ENCODE results near the gene RMND1.

RMND1 gene

DNA sequence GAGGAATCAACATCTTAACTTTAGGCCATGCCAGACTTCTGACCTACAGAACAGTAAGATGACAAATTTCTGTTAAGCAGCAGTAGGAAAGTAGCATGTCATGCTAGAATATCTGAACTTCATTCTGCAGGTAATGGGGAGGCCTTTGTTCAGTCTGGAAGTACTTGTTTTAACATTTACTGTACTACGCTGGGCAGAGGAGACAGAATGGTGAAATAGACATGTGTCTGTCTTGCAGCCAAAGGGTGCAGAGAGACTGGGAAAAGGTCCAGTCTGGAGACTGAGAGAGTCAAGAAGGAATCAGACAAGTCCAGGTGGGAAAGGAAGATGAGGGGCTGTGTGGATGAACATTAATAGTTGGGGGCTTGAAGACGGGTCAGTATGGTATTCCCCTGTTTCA lies 43.1 kb downstream of the RMND1 start:
- no peak for FAIRE-seq
- DNase-seq (ENCODE audit: insufficient read length, low spot score): no peak
- TF ChIP-seq, protein P1, sequence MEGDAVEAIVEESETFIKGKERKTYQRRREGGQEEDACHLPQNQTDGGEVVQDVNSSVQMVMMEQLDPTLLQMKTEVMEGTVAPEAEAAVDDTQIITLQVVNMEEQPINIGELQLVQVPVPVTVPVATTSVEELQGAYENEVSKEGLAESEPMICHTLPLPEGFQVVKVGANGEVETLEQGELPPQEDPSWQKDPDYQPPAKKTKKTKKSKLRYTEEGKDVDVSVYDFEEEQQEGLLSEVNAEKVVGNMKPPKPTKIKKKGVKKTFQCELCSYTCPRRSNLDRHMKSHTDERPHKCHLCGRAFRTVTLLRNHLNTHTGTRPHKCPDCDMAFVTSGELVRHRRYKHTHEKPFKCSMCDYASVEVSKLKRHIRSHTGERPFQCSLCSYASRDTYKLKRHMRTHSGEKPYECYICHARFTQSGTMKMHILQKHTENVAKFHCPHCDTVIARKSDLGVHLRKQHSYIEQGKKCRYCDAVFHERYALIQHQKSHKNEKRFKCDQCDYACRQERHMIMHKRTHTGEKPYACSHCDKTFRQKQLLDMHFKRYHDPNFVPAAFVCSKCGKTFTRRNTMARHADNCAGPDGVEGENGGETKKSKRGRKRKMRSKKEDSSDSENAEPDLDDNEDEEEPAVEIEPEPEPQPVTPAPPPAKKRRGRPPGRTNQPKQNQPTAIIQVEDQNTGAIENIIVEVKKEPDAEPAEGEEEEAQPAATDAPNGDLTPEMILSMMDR (IDR thresholded peaks at IDR 0.05; ENCODE audit: insufficient read depth, missing control alignments): no peak

DNA sequence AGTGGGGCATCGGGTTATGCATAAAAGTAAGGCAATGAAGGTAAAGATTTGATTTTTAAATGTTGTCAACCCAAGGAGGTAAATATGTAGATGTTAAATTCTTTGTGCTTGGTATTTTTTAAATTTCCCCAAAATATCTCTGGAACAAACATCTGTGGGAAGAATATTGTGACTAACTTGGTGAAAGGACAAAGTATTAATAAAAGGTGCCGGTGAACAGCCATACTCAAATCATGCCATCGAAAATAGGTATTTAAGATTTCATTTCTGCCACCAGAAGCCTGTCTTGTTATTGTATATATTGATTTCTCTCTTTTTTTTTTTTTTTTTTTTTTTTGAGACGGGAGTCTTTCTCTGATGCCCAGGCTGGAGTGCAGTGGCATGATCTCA lies 48.0 kb downstream of the RMND1 start:
- FAIRE-seq (no peak), DNase-seq (ENCODE audit: insufficient read length, low spot score) (no peak)
- TF ChIP-seq, protein P1 (IDR thresholded peaks at IDR 0.05; ENCODE audit: insufficient read depth, missing control alignments): no peak

DNA sequence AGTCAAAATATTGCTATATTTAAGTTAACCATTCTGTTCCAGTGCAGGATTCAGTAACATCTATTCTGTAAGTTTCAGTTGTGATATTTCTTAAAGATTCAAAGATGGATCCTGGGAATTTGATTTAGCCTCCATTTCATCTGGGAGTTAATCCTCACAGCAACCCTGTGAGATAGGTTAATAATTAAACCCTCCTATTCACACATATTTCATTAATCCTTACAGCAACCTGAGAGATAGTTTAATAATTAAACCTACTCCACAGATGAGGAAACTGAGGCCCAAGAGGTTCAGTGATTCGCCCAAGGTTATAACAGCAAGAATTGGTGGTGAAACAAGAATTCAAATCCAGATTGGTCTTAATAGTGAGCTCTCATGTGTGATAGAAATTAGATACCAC lies 49.7 kb downstream of the RMND1 start:
- FAIRE-seq (no peak), DNase-seq (ENCODE audit: insufficient read length, low spot score) (no peak)
- TF ChIP-seq, protein P1 (IDR thresholded peaks at IDR 0.05; ENCODE audit: insufficient read depth, missing control alignments): no peak

DNA sequence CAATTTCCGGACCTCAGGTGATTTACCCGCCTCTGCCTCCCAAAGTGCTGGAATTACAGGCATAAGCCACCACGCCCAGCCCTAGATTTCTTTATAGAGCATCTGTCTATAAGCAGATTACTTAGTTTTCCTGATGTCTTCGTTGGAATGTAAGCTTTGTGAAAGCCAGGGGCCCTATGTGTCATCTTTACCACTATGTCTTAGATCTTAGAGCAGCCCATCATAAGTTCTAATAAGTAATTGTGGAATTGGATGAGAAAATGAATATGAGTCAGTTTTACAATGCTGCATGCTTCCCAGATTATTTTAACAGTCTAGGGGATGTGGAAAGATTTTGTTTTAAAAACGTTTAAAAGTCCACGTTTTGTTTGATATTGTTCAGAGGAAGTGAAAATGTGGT lies 51.5 kb downstream of the RMND1 start:
- TF ChIP-seq, protein P1 (IDR thresholded peaks at IDR 0.05; ENCODE audit: insufficient read depth, missing control alignments): no peak
- DNase-seq (ENCODE audit: insufficient read length, low spot score) (no peak), FAIRE-seq (no peak)

DNA sequence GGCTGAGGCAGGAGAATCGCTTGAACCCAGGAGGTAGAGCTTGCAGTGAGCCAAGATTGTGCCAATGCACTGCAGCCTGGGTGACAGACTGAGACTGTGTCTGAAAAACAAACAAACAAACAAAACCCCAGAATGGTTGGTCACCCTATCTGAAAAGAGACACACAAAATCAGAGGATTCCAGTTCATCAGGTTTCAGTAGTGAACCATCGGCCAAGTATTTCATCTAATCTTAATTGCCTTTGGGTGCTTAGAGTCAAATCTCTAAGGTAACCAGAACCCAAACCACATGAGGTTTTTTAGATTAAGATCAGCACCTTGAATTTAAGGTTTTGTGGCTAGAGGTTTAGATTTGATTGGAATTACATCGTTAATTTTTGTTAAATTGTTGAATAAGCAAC lies 52.2 kb downstream of the RMND1 start:
- TF ChIP-seq, protein P1 (IDR thresholded peaks at IDR 0.05; ENCODE audit: insufficient read depth, missing control alignments): no peak
- DNase-seq (ENCODE audit: insufficient read length, low spot score): no peak
- no peak for FAIRE-seq

DNA sequence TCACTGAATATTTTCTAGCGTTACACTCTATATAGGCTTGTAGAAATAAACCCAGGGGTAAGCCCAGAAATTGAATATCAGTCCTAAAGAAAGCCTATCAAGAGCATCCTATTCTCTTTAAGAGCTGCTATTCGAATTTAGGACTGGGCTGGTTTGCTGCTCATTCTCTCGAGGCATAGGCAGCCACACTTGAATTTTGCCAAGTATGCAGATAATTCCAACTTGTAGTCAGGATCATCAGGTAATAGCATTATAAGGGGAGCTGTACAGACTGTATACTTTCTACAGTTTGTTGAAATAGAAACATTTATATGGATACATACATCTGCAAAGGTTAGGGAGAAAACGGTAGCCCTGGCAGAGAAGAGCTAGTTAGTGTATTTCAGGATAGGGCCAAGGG lies 58.5 kb downstream of the RMND1 start:
- DNase-seq (ENCODE audit: insufficient read length, low spot score): no peak
- no peak for FAIRE-seq
- TF ChIP-seq, protein P1 (IDR thresholded peaks at IDR 0.05; ENCODE audit: insufficient read depth, missing control alignments): no peak

DNA sequence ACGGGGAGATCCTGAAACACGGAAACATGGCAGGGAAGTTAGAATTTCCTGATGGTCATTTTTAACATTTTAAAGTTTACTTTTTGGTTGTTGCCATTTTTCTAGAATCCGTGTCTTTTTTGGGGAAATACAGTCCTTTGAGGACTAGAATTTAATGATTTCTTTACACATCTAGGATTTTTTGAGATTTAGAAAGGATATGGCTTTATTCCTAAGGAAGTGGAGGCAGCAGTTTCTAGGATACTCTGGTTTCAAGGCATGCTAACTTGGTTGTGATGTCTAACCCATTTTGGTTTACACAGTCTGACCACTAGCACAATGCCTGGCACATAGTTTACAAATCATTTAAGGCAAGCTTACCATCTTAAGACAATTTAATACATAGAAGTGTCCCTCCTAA lies 59.5 kb downstream of the RMND1 start:
- DNase-seq (ENCODE audit: insufficient read length, low spot score) (no peak), FAIRE-seq (no peak)
- TF ChIP-seq, protein P1 (IDR thresholded peaks at IDR 0.05; ENCODE audit: insufficient read depth, missing control alignments): no peak
